ENCODE results near the gene HOXD1.
A peak's percentile ranks its signal among the peaks of the same experiment; 100 is the strongest.

Gene HOXD1

DNA sequence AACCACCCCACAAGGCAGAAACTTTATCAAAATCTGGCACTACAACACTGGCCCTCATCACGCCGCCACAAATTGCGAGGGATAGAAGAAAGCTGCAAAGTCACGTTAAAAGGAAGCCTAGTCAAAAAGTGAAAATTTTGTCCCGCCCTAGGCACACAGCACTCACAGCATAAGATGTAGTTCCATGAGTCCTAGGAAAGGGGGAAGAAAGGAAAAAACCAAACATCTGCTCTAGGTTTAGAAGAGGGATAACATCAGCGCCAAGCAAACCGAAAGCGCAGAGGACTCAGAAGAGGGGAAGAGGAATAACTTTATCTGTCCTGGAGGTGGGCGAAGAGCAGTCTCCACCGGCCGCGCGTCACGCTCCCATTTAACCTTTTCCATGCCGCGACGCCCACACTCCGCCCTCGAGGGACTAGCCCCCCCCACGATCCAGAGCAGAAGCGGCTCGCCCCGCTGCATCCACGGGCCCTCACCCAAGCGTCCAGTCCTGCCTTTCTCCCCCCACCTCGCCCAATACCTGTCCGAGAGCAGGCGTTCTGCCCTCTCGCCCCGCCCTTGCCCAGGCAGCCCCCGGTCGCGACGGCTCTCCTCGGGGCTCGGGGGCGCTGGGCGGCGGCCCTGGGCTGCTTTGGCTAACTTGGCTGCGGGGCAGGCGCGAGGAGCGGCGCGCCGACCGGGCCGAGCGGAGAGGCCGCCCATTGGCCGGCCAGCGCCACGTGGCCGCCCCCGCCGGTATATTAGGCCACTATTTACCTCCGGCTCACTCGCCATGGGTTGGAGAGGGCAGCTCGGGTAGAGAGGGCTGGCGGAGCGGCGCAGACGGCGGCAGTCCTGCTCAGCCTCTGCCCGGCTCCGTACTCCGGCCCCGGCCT, at the start of gene HOXD1:
Gene HOXD1, plus strand, starts transcription at position 770 of the 875 bp plus-strand sequence. CDS start 134 bp downstream, outside the sequence.
- peak; percentile 79 for DNase-seq

DNA sequence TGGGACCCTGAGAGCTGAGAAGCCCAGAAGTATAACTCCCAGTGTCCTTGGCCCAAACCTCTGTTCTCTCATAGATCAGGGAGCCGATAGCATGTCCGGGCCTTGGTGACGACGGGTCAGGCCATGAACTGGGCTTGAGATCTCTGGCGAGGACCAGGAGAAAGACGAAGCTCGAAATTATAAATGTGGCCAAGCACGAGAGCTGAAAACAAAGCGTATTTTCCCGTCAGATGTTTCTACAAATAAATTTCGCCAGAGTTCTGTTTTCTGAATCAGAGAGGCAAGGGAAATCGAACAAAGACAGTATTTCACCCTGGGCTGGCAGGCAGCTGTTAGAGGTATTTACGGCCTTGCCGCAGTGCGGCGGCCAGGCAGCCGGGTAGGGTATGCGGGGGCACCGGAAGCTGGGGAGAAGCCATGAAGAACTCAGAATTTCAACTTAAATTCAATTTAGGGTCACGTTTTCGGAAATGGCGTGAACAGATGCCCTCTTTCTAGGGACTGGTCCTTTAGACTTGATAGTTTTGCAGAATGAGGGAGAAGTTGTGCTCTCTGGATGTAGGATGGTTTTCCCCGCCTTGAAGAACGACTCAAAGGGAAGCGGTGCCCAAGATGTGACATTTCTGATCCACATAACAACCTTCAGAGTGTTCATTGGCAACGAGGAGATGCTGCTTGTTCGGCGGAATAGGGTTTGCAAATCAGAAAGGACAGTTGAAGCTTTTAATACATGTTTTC, 49.4 kb upstream of the HOXD1 start:
- no peak for DNase-seq

DNA sequence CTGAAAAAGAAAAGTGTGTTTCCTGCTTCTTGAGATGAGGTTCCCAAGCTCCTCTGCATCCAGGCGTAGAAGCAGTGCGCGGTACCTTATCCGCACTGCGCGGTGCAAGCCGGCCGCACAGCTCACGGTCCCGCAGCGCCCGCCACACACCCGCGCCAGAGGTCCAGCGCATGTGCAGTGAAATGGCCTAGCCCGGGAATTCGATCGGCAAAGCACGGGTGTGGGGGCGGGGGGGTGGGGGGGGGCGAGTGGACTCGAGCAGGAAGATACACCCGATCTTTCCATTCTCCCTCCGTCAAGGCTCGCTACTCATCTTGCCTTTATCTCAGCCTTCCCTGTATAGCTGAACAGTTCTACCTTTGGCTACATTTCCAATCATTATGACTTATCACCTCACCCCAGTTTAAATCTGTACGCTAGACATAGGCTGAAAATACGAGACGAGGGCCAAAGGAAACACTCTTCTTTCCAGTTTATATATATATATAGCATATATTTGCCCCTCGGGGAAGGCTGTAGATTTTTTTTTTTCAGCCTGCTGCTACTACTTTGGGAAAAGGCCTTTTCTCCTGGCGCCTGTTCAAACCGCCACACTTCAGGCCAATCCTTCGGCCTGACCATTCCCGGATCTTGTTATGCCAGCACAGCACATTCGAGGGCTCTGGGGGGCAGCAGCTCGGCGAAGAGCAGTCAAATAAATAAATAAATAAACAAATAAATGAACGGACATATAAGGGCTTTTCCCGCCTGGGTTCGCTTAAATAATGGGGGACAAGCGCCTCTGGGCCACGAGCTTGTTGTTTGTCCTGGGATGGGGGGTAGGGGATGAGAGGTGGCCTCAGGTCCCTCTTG, 48.6 kb upstream of the HOXD1 start:
- DNase-seq: no peak

DNA sequence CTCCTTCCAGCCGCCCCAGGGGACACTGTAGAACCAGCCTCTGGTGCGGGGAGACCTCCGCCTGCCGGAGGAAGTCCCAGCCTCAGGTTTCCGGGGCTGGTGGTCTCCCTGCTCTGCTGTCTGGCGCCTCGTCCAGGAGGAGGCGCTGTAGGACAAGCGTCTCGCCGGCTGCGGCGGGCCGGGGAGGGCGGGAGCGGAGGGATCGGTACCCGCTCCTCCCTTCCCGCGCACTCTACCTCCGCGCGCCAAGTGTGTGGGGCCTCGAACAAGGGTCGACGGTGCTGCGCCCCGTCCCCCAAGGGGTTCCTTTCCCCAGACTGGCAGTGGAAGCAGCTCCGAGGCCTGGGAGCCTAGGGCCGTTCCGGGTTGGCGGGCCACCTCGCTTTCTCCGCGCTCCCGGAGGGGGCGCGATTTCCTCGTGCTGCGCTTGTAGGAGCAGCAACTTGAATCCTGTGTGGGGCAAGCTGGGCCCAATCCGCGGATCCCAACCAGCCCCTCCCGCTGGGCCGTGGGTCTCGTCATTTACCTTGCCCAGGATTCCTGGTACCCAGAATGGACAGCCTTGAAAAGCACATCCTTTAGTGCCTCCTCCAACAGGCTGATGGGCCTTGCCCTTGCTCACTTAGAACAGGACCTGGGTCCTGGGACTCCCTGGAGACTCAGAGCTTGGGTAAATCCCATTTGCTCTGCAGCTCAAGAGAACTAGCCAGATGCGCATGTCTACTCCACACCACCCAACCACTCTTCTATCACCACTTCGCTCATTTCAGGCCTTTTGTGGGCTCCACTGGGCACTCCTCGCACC, 47.8 kb upstream of the HOXD1 start:
- peak; percentile 85 for DNase-seq

DNA sequence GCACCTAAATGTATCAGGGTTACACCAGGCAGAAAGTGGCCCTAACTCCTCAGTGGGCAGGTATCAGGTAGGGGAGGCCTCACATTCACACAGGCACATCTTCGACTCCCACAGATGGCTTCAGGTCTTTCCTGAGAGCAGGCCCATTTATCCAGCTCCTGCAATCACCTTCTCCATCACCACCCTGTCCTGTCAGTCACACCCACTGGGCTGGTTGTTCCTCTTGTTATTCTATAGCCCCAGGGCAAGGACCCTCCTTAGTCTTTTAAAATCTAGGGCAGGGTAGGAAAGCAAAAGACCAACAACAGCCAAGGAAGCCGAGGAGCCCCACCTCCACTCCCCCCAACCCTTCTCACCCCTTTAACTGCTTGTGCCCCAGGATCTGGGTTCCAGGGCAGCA, 46.2 kb upstream of the HOXD1 start:
- DNase-seq: no peak

DNA sequence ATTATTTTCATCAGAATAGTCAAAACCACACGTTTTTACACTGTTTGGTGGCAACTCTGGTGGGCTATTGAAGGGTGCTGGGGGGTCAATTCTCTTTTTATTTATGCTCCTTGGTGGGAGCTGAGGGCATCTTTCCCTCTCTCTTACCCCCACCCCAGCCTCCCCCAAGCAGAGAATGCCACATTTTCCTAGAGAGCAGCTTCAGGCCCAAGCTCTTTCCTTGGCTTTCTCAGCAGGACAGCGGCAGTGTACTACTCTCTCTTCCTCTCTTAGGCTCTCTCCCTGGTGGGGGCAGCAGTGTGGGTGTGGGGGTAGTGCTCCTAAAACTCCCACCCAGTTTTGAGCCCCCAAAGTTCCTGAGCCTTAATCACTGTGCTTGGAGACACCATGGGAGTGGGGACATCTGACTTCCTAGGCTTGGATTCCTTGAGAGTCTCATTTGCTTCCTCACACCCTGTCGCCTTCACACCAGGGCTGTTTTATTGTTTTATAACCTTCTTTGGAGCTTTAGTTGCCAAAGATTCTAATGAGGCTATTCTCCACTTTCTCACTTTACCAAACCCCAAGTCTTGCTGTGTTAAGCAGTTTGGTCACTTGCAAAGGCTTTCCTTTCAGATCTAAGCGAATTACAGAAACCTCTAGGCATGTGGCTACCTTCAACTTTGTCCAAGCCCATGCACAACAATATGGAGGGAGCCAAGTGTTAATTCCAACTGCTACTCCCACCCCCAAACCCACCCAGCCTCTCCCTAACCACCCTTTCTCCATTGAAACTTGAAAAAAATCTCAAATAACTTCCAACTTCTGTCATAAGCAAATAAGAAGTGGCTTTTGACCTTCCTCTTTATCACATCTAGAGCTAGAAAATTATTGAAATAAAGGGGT, 43.1 kb upstream of the HOXD1 start:
- DNase-seq: no peak

DNA sequence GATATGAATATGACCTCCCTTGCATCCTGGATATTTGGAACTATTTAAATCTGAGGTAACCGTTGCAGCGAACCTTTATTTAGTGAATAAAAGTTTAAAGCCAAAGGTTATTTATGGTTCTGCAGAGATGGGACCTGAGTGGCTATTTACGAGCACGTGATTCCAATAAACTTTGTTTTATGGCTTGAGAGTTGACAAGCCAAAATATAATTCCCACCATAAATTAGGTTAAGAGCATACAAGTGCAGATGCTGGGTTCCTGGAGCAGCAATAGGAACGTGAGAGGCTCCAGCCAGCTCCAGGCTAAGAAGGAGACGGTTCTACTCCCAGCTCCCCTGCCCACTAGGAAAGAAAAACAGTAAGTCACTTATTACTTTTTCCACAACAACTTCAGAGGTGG, 42.4 kb upstream of the HOXD1 start:
- no peak for DNase-seq

DNA sequence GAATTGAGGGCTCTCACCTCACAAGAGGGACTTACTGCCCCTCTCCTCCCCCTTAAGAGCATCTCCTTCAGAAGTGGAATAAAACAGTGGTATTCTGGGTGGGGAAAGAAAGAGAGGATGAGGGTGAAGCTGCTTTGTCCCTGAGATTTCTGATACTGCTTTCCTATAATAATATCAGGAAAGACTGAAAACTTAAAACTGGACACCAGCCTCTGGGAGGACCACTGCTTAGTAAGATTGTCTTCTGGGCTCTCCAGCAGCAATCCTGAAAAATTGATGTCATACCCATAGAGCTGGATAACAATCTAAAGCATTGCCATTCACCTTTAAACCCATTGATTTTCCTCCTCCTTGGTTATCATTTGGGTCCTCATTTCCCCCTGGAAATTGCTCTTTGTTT, 41.8 kb upstream of the HOXD1 start:
- DNase-seq: no peak

DNA sequence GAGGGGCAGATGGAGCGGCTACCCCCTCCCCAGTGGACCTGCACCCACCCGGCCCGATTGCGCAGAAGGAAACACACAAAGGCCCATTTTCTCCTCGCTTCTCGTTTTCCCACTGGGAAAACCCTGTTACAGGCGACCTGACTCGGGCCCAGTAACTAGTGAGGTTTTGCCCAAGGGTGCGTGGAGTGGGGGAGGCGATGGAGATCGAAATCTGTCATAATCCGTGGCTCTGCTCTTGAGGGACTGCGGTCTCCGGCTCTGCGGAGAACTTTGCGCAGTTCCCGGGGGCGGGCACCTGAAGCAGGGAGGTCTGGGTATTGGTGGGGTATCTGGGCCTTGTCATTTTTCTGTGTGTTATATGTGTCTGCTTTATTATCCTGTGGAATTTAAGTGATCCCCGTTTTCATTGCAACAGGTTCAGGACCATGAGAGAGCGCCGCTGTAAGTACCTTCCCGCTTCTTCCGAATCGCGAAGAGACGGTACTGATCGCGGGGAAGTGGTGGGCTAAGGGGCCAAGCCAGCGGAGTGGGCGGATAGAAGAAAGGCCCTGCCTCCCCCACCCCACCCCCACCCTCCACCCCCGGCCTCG, 41.2 kb upstream of the HOXD1 start:
- no peak for DNase-seq

DNA sequence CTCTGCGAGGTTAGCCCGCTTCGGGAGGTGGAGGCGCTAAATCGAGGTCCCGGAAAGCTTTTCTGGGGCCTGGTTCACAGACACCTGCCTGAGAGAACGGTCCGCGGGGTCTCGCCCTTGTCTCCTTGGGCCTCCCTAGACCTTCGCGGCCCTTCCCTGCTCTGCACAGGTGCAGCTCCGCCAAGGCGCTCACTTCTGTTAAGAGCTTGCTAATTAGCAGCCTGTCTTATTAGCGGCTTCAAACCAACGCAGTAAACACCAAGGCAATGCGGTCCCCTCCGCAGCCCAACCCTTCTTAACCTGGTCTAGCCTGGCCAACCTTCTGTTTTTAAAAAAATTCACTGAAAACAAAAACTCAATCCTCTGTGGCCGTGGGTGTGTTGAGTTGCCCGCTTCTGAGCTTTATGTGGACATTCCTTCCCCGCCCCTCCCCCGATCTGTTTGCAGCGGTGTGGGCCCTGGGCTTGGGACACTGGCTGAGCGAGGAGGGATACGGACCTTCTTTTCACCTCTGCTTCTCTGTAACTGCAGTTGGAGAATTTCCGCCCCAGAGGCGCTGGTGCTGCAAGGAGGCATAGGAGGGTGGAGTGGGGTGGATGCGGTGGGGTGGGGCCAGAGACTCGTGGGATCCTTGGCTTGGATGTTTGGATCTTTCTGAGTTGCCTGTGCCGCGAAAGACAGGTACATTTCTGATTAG, 40.5 kb upstream of the HOXD1 start:
- DNase-seq: no peak

DNA sequence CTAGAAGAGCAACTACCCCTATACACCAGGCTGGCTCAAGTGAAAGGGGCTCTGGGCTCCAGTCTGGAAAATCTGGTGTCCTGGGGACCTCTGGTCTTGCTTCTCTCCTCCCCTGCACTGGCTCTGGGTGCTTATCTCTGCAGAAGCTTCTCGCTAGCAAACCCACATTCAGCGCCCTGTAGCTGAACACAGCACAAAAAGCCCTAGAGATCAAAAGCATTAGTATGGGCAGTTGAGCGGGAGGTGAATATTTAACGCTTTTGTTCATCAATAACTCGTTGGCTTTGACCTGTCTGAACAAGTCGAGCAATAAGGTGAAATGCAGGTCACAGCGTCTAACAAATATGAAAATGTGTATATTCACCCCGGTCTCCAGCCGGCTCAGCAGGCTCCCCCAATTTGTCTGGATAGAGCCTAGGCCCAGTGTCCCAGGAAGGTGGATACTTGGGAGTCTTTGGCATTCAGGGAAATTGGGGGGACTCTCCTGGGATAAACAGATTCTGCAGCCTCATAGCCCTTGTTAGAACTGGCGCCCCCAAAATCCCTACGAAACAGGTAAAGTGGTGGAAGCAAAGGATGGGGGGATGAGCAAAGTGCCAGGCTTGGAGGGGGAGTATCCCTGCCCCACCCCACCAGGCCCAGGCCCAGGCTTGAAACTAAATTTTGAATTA, 39.6 kb upstream of the HOXD1 start:
- no peak for DNase-seq

DNA sequence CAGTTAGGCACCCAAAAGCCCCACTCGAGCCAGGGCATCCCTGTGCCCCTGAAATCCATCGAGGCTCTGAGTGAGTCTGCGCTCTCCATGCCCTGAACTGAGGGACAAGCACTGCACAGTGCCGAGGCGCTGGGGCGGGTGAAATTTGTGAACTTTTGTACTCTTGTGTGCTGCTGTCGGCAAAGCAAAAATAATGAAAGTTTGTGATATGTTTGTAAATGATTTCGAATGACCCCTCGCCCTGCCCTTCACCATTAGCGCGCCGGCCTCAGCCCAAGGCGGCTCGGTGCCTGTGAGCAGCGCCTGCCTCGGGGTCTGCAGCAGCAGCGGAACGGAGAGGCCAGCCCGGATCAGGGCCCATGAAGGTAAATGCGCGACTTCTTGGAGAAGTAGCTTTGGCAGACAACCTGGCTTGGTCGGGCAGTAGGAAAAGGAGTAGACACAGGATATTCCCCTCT, 39.0 kb upstream of the HOXD1 start:
- no peak for DNase-seq

DNA sequence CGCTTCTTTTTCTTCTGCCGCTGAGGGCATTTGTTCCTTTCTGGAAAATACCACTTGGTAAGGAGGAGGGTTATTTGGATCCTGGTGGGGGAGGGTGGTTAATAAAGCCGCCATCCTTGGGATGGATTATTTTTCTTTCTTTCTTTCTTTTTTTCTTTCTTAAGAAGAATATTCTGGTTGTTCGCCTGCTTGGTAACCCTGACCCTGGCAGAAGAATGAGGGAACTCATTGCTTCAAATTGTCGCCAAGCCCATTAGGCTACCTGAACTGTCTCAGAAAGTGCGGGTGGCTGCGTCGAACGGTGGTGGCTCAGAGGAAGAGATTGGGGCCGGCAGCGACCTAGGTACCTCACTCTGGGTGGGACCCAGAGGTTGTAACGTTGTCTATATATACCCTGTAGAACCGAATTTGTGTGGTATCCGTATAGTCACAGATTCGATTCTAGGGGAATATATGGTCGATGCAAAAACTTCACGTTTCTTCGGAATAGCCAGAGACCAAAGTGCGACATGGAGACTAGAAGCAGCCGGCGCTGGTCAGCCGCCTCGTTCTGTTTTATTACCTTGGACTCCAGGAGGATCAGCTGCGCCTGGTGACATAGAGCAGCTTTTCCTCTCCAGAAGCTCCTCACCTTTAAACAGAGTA, 38.4 kb upstream of the HOXD1 start:
- no peak for DNase-seq

DNA sequence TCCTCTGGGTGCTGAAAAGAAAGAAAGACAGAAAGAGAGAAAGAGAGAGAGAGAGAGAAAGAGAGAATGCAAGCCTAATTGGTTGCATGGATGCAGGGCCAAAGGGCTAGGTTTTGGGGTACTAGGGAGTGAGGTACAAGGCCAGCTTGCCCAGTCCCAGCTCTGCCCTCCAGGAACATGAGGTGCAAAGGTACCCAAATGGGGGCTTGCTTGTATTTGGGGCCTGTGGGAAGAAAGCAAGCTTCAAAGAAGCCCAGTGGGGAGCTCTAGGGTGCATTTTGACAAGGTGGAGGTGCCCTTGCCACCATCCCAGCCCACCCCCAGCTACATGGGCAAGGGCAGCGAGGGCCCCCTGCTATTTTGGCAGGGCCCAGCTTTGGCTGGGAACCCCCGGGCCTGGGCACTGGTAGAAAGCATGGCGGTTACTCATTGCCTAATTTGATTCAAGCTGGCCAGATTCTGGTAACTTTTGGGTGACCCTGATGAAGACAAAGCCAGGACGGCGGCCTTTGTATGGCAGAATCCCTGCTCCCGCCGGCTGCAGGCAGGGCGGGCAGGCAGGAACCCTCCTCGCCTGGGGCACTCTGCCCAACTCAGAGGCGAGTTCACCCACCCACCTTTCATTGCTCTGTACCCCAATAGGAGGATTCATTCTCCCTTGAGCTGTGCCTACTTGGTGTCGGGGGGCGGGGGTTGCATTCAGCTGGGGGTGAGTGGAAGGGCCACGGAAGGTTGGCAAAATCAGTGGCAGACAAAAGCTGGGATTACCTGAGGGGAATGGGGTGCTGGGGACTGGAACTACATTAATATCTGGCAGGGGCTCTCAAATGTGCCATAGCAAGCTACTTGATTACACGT, 37.7 kb upstream of the HOXD1 start:
- no peak for DNase-seq

DNA sequence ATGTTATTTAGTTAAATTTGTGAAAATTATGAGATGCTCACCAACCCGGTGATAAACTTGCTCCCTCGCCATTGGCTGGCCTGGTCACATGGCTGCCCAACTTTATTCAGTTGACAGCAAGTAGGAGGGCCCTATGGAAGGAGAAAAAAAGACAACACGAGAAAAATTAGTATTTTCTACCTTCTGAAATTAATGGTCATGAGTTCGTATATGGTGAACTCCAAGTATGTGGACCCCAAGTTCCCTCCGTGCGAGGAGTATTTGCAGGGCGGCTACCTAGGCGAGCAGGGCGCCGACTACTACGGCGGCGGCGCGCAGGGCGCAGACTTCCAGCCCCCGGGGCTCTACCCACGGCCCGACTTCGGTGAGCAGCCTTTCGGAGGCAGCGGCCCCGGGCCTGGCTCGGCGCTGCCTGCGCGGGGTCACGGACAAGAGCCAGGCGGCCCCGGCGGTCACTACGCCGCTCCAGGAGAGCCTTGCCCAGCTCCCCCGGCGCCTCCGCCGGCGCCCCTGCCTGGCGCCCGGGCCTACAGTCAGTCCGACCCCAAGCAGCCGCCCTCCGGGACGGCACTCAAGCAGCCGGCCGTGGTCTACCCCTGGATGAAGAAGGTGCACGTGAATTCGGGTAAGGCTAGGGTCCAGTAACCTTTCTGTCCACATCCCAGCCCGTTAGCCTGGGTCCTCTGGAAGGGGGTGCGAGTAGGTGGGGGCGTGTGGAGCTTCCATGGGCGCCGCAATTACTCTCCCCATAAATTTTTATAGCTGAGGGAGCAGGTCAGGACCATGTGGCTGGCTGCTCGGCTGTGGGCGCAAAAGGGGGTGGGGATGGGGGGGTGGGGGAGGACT, 36.8 kb upstream of the HOXD1 start, which contains the start of gene HOXD4:
Gene HOXD4, plus strand, starts transcription at position 109 of the 846 bp plus-strand sequence. Its CDS starts 84 bp downstream, at position 193.
- no peak for DNase-seq

DNA sequence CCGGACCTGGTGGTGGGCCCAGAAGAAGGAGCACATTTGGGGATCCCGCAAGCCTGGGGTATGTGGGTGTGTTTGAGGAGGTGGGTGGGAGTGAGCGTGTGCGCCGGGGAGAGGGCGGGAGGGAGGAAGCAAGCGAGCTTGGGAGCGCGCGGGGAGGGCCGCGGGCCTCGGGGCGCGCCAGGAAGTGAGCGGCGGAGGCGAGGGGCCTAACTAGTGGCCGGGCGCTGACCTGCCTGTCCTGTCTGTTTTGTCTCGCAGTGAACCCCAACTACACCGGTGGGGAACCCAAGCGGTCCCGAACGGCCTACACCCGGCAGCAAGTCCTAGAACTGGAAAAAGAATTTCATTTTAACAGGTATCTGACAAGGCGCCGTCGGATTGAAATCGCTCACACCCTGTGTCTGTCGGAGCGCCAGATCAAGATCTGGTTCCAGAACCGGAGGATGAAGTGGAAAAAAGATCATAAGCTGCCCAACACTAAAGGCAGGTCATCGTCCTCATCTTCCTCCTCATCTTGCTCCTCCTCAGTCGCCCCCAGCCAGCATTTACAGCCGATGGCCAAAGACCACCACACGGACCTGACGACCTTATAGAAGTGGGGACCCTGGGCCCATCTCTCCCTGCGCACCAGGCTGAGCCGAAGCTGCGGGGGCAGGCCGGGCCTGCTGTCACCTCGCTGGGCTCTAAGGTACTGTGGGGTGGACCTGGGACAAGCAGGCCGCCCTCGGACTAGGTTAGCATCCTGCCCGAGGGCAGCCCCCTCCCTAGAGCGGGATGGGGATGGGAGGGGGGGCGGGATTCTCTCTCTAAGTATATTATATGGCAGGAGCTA, 35.9 kb upstream of the HOXD1 start:
- DNase-seq: no peak
